GM12892 (cell line): Measurements from ENCODE around the gene CCL15.

ENCODE experiments used
- POLR2A ChIP-seq: IDR thresholded peaks from 2 replicates; pipeline ENCODE4 v1.6.1; 2011; ENCODE audit warnings: low read depth, low read length, control low read depth
- POLR2AphosphoS5 ChIP-seq: IDR thresholded peaks from 2 replicates; pipeline ENCODE4 v1.6.1; 2011; ENCODE audit warnings: low read depth, low read length, control low read depth

DNA sequence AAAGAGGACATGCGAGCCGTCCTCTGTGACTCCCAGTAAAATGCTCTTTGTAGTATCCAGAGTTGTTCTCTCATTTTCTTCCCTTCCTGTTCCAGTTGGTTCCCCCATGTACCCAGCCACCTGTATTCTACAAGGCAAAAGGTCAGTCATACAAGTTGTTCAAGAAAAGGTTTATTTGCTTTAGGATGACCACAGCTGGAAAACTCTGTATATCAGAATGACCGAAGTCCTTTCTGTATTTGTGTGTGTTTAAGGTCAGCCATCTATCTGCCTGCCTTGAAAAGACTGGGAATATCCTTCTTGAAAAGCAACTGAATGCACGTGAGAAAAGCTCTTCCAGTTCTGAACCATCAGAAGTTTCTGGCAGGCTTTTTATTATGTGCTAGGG, 28.4 kb downstream of the CCL15 start:
- no peak for TF ChIP-seq POLR2A
- no peak for TF ChIP-seq POLR2AphosphoS5
